GM19099 (cell line): ENCODE results near the gene RYR2.

Experiments used
- POLR2A ChIP-seq: IDR thresholded peaks from 3 replicates; pipeline ENCODE4 v1.6.1; 2011; ENCODE audit warnings: low read depth; ENCODE audit not compliant: insufficient read length; ENCODE audit errors: extremely low read depth

The RYR2 gene

DNA sequence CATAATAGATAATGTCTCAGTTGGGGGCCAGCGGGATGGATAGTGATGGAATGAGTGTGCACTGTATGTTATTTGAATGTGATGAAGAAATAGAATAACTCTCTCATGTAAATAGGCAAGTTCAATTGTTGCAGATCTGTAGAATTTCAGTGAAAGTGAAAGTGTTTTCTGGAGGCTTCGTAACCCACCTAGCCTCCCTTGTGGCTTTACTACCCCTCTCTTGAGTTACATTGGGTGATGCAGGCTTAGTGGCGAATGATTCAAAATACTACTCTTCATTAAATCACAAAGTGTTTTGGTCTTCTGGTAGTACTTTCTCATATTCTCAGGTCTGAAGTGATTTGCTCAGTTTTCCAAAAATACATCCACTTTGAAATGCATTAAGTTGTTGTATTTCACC is 436.9 kb downstream of the RYR2 start:
- no peak for TF ChIP-seq POLR2A

DNA sequence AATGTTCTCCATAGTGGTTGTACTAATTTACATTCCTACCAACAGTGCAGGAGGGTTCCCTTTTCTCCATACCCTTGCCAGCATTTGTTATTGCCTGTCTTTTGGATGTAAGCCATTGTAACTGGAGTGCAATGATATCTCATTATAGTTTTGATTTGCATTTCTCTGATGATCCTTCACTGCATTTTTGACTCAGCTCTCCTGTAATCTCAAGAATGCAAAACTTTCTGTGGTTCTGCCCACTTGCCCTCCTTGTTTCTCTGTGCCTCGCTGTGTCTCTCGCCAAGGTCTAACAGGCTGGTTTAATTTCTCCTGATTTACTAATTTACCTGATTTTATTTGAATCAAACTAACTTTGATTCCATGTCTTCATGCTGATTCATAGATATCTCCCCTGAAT is 440.8 kb downstream of the RYR2 start:
- no peak for TF ChIP-seq POLR2A

- no peak for TF ChIP-seq POLR2A
Observed at GRCh38 chr1:237492359-237492758, 450.4 kb downstream of the RYR2 start.

GRCh38 chr1:237500566-237500965 is 458.6 kb downstream of the RYR2 start:
- TF ChIP-seq POLR2A: no peak

DNA sequence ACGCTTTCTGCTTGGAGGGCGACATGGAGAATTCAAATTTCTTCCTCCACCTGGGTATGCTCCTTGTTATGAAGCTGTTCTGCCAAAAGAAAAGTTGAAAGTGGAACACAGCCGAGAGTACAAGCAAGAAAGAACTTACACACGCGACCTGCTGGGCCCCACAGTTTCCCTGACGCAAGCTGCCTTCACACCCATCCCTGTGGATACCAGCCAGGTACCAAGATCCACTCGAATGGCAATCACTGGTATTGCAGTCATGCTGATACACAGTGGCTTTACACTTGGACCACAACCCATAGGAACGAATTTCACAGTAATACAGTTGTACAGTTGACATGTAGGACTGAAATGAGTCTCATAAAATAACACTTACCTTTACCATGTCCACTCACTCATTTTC is 461.3 kb downstream of the RYR2 start:
- no peak for TF ChIP-seq POLR2A

DNA sequence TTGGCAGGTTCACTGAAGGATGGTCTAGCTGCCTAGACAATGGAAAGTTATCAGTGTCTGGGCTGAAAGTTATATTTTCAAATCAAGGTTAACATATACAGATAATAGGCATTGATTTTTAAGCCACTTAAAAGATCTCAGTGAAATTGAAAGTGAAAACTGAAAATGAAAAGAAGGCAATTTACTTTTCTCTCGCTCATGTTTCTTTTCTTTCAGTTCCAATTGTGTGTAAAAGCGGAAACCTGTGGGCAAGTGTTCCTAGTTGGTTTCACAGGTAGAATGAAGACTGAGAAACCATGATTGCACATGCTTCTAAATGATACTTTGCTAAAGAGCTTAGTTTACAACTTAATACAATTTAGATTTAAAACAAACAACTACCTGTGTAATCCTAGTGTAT is 465.0 kb downstream of the RYR2 start:
- TF ChIP-seq POLR2A: no peak

GRCh38 chr1:237509748-237510147 is 467.8 kb downstream of the RYR2 start:
- TF ChIP-seq POLR2A: no peak

- TF ChIP-seq POLR2A: no peak
Observed at GRCh38 chr1:237525102-237525501, 483.1 kb downstream of the RYR2 start.

DNA sequence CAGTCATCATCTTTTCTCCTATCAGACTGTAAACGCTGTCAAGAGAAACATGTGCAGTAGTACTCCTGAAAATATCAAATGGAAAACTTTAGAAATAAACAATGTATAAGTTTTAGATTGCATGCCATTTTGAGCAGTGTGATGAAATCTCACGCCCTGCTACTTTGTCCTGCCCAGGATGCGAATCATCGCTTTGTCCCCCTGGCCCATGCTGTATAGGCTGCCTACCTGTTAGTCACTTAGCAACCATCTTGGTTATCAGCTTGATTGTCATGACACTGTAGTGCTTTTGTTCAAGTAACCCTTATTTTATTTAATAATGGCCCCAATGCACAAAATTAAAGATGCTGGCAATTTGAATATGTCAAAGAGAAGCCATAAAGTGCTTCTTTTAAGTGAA is 485.8 kb downstream of the RYR2 start:
- TF ChIP-seq POLR2A: no peak

- no peak for TF ChIP-seq POLR2A
Observed at GRCh38 chr1:237528545-237528944, 486.6 kb downstream of the RYR2 start.

DNA sequence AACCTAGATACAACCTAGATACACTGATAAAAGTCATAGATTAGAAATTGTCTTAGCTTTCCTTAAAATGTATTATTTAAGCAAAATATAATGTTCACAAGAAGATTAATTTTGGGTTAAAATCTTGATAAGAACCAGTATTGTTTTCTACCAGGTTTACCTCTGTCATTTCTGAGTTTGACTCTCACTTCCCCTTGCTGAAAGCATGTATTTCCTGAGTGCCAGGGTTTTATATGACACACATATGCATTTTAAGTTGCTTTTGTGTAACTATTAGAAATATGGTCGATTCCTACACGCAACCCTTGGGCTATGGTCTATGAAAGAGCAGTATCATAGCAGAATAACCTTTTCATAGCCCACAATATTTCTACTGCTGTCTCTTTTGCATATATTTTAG is 497.1 kb downstream of the RYR2 start:
- TF ChIP-seq POLR2A: no peak

GRCh38 chr1:237542525-237543418 is 500.8 kb downstream of the RYR2 start:
- no peak for TF ChIP-seq POLR2A

- TF ChIP-seq POLR2A: no peak
Observed at GRCh38 chr1:237553078-237553477, 511.1 kb downstream of the RYR2 start.

GRCh38 chr1:237556911-237557310 is 514.9 kb downstream of the RYR2 start:
- no peak for TF ChIP-seq POLR2A

GRCh38 chr1:237562242-237562823 is 520.3 kb downstream of the RYR2 start:
- no peak for TF ChIP-seq POLR2A

DNA sequence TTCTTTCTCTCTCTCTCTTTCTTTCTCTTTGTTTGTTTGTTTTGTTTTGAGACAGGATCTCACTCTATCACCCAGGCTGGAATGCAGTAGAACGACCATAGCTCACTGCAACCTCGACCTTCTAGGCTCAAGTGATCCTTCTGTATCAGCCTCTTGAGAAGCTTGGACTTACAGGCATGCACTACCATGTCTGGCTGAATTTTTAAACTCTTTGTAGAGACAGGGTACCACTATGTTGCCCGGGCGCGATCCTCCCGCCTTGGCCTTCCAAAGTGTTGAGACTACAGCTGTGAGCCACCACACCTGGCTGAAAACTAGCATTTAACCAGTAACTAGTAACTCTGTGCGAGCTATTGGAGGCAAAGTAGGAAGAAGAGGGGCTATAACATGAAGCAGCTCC is 523.3 kb downstream of the RYR2 start:
- no peak for TF ChIP-seq POLR2A
